DMS114 treated with DMSO at 0.1 percent for 48 hours (cell line): ENCODE data around the gene SEMA6A.
"Not testable (repeated sequence)": the region's sequence is repeated elsewhere in the genome, so short reads cannot be mapped to it uniquely, and the experiment has no call there.

Experiments used
- DNase-seq: peaks from one replicate; lab custom pipeline; 2025; ENCODE audit not compliant: unreplicated experiment; lab: John Stamatoyannopoulos, UW

The SEMA6A gene

DNA sequence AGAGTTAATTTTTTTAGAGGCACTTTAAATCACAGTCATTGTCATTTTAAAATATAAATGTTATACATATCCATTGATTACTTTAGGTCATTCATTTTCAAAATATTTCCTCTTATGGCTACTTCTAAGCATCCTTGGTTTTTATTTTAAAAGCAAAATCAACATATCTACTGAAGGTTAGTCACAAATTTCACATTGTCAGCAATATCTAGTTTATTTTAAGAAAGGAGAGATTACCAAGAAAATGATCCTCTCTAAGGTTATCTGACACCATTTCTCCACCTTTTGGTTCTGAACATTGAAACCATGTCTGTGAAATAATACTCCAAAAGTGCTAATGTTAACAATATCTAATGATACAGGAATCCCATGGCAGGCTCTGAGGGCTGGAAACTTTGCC lies 24.5 kb downstream of the SEMA6A start:
- DNase-seq: no peak

DNA sequence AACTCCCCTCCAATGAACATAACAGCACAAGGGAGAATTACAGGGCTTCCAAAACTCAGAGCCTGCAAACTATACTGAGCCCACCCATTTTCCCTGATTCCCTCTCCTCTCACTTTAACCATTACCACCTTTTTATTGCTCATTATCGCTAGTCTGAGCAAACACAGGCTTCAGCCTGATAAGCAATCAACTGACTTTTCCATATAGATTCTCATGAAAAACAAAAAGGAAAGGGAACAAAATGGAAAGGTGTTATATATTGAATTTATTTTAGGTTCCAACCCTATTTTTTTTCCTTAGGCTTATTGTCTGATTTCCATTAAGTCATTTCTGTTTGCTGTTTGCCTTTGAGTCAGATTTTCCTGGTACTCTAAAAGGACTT lies 27.9 kb downstream of the SEMA6A start:
- no peak for DNase-seq

DNA sequence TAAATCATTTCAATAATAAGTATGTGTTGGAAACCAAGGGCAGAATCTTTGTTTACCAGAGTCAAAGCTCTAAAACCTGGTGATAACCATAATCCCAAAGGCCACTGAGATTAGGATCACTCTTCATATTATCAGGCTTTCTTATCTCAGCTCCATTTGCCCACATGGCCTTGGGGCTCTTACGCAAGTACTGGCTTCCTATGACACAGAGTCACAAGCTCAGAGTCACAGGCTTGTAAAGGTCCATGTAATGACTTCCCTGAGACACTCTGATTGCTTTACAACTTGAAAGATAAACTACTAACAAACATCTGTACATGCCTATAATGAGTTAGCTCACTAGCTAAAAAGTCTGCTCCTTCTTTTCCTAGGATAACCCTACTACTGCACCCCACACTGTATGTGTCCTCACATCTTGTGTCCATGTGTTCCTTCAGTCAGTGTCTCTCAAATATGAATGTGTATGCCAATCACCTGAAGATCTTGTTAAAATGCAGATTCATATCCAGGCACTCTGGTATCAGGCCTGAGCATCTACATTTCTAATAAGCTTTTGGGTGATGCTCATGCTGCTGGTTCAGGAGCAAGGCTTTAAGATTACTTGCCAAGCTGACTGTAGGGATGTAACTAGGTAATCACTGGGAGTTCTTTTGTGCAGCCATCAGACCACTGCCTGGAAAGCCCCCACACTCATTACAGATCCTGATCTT lies 28.4 kb downstream of the SEMA6A start:
- no peak for DNase-seq

DNA sequence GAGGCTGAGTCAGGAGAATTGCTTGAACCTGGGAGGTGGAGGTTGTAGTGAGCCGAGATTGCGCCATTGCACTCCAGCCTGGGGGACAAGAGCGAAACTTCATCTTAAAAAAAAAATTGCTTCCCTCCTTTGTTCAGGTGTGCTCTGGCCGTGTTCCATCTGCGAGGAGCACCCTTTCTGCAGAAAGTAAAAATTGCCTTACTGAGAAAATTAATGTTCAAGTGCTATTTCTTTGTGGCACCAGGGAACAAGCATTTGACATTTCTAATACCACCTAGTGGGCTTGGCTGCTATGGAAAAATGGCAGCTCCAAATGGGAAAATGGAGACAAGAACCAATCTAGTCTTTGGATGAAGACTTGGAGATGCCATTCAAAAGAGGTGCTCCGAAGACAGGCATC lies 29.2 kb downstream of the SEMA6A start:
- not testable (repeated sequence) for DNase-seq

DNA sequence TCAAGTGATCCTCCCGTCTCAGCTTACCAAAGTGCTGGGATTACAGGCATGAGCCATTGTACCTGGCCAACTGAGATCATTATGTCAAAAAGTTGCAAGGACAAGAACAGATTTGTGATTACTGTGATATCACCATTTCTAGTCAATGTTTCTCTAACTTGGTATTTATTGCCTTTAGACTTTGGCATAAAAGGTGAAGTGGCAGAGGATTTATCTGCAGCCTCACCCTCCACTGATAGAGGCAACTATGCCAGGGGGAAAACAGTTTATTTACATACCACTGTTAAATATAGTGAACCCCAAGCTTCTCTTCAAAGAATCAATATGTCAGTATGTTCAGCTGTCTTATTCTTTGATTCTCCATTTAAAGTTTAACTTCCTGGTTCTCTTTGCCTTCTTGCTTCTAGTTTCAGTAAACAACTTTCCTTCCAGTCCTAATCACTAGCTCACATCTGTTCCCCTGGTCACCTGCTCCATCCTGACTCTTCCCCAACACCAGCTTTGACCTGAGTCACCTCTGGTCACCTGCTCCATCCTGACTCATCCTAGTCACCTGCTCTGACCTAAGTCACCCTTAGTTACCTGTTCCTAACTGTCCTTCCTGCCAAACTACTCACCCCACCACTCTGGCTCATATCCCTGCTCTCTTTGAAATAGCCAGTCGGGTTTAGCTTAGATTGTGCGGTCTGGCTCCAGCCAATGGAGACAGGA lies 29.9 kb downstream of the SEMA6A start:
- DNase-seq: no peak

DNA sequence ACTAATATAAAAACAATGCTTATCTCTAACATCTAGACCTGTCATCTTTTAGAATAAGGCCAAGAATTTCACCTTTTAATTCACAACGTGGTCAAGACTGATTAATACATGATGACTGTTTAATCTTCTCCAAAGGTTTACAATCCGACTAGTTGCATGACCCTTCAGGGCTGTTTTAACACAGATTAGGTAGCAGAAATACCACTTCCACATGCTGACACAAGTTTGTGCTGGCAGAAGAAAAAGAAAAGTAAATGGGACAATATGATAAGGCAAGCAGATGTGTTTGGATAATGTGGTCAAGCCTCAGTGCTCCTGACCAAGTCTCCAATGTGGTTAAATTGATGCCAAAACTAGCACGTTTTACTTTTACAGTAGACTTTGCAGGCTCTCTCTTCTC lies 31.1 kb downstream of the SEMA6A start:
- DNase-seq: no peak

DNA sequence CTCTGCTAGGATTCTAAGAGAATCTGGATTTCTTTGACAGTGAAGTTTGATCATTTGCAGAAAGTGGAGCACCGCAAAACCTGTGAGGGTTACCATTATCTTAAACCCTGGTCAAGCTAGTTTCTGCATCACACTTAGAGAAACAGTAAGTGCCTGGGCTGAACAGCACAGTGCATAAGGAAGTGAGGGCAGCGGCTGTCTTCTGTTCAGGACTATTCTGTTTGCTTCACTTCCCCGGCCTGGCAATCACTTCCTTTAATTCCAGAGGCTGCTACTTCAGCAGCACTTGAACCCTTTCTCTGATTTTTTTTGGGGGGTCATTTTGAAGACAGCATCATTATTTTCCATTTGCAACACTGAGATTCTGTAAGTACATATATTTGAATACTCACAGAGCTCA lies 32.0 kb downstream of the SEMA6A start:
- DNase-seq: no peak

DNA sequence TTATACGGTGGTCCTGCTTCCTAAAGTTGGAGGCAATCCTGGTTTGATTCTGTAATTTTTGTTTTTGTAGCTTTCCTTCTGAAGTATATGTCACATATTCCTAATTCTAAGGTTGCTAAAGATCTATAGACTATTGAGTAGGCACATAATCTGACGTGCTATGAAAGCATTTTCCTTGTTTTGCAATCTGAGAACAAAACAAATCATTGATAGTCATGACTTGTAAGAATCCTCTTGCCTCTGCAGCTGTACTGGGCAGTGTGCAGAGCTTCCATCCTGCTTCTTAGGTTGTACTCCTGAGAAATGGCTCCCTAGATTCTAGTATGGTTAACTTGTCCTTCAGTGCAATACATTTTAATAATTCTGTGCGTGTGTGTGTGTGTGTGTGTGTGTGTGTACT lies 35.4 kb downstream of the SEMA6A start:
- DNase-seq: no peak

DNA sequence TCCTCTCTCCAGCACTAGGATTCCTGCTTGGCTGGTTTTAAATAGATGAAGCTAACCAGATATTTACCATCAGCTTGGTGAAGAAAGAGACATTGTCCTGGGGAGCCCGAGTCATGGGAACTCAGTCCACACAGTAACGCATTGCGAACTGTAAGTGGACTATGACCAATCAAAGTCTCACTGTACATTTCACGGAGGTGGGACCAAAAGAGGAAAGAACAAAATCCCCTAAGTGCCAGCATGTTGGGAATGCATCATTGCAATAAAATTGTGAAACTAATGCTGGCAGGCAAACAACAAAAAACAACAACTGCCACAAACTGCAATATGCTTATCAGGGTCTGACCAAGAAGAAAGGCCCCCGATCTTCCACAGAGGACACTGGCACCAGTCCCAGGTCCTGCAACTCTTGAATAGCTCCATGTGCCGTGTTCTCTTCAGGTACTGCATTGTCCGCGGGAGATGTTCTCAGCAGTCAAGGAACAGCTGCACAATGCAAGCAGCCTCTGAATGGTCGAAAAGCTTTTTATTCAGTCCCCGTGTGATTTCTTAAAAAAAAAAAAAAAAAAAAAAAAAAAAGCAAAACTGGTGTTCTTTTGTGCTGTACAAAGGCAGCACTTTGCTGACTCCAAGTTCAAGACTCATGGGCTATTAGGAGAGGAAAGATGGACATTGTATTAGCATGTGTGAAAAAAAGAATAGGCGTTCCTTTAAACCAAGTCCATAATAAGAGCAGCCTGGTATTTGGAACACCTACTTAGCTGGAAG lies 38.1 kb downstream of the SEMA6A start:
- no peak for DNase-seq

DNA sequence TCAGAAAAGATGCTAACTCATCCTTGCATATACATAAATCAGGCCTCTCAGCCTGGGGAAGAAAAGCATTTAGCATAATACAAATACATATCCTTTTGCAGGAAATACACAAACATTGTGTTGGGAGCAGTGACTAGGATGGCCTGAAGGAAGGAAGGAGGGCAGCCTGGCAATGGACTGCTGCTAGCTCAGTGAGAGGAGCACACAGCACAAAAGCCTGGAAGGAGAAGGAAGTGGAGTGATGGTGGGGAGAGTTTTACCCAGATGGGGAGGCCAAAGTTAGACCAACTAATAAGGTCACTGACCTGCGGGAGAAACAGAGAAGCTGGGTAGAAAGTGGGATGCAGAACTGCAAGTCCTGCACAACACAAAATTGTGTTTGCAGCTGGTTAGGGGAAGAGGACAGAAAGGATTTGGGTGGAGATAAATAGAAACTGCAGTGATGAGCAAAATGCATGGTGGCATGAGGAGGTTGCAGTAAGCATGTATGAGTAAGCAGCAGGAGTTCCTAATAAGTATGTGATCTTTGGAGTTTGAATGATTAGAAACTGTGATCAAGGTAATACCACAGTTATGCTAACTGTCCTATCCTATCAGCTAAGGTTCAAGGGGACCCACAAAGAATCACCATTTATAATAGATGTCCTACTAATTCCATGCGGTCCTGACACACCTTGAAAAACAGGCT lies 39.5 kb downstream of the SEMA6A start:
- no peak for DNase-seq

DNA sequence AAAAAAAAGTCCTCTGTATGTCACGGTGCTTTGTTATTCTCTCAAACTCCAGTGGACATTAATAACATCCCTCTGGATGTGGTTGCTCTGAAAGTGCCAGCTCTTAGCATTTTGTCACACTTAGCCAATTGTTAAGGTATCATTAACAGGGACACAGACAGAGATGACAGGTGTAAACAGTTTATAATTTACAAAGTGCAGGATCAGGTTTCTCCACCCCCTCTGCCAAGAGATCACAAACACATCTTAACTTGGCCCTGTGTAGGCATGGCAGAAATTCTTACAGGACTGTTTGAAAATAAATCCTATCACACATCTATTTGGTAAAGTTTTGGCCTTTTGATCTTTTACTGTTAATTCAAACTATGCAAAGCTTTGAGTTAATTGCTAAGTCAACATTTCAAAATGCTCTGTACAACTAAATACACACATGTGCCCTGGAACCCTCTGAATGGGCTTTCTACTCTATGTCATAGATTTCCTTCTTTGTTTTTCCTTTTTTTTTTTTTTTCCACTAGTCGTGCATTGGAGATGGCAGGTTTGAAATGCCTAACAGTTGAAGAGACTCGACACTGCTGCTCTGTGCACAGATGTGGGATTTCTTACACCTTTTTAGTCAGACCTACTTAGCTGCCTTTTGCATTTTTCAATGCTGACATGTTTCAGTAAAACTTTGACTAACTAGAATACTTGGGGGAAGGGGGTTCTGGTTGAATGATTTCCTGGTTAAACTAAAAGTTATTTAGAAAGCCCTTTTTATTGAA lies 41.7 kb downstream of the SEMA6A start:
- no peak for DNase-seq

DNA sequence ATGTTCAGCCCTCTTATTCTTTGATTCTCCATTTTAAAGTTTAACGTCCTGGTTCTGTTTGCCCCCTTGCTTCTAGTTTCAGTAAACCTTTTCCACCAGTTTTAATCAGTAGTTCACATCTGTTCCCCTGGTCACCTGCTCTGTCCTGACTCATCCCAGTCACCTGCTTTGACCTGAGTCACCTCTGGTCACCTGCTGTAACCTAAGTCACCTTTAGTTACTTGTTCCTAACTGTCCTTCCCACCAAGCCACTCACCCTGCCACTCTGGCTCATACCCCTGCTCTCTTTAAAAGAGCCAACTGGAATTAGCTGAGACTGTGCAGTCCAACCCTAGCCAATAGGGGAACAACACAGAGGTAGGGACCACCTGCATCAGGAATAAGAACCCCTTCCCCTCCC lies 43.0 kb downstream of the SEMA6A start:
- no peak for DNase-seq

DNA sequence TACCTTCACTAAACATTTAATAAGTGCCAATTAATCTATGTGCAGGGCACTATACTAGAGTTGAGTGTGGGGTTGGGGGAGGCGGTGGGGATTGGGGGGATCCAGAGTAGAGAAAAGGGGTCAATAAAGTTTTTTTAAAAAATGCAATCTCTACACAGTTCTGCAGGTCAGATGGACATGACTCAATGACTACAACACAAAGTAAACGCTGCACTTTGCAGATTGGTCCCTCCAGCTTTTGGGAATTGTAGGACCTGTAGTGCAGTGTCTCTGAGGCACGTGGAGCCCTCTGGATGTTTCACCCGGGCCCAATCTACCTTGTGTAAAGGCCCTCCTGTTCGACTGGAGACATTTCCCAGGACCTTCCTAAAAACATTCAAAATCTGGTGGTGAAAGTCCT lies 43.5 kb downstream of the SEMA6A start:
- no peak for DNase-seq

DNA sequence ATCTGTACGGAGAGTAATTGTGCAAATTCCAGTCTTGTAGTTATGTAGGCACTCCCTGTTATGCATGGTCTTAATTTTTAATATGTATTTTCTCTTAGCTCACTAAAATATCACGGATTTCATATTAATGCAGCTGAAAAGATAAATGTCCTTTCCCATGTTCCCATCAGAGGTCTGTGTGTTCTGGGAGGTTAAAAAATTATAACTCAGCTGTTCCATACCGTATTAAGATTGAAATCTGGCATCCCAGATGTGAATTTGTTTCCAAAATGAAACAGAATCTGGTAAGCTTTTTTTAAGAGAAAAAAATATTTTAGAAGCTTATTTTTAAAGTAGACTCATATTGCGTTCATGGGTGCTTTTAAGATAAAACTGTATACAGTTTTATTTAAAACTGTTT lies 44.3 kb downstream of the SEMA6A start:
- DNase-seq: no peak

DNA sequence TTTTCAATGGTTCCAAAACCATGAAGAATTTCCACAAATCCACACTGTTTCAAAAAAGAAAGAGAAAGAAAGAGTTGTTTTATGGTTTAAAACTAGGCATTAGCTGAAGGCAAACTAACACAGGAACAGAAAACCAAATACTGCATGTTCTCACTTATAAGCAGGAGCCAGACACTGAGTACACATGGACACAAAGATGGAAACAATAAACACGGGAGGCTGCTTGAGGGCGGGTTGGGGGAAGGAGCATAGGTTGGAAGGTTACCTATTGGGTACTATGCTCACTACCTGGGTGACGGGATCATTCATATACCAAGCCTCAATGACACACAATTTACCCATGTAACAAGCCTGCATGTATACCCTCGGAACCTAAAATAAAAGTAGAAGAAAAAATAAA lies 45.0 kb downstream of the SEMA6A start:
- DNase-seq: no peak

DNA sequence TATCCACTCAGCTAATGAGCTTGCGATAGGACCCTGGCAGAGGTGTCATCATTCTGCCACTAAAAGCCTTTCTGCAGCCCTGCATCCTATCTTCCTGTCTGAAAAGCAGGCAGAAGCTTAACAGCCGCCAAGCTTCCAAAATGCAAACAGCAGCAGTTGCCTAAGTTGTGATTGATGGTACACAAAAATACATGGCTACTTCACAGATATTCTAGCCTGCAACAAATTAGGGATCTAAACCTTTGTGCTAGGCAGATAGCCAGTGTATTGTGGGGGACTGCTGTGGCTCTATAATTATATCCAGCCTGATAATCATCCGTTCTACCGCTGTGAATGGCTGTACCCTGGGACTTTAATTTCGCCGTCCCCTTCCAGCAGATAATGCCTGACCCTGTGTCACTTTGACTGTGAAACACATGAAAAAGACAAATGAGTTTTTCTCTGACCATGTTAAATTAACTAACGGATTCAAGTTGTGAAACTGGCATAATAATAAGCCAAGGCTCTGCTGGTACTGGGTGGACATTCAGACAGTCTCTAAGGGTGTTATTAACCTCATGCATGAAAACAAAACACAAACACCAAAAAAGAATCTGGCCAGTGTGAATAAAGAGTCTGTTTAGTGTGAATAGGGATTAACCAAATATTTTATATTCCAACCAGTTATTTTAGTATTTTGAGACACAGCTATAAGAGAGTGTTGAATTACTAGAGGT lies 45.9 kb downstream of the SEMA6A start:
- no peak for DNase-seq

DNA sequence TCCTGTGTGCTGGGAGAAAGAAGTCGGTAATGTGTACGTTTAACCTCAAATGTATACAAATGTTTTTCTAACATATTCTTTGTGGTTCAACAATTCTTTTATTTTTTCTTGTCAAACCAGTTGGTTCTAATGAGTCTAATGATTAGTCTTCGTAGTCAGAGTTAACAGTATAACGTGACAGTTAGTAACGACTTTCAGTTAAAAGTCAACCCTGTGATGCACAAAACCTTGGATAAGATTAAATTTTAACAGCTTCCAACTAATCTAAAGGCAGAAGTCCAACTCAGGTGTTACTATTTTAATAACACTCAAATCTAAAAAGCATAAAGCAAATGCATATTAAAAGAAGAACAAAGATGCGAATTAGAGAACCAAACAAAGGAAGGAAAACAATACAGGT lies 47.0 kb downstream of the SEMA6A start:
- DNase-seq: no peak

DNA sequence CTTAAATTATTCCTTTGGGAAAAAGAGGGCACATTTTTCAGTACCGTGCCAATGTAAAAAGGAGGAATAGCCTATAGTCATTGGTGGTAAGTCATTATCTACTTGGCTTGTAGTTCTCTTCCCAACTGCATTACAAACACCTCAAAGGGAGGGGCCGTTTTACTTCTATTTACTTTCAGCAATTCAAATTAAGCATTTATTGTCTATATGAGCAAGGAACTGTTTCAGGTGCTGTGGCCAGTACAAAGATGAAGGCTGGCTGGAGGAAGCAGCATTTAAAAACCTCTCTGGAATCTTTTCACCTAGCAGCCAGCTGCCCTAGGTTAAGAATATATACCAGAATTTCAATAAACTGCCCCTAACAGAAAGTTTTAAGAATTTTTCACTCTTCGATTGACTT lies 48.9 kb downstream of the SEMA6A start:
- DNase-seq: no peak

DNA sequence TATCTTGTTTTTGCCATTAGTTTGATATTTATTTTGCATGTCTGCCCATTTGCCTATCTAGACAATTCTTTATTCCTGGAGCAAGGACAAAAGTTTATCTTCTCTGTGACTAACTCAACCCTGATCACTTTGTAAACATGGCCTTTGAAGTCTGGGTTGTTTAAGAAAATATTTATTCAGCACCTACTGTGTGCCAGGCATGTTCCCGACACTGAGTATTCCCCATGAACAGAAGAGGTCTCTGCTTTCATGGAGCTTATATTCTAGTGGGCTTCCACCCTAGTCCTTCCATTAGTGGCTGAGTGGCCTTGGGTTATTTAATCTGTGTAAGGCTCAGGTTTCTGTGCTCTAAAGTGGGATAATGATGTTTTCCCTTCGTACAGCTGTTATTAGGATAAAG lies 49.7 kb downstream of the SEMA6A start:
- DNase-seq: no peak
